GM18870 (cell line): ENCODE data around the gene GFRA1.
A peak's percentile ranks its signal among the peaks of the same experiment; 100 is the strongest.
"Not testable (repeated sequence)": the region's sequence is repeated elsewhere in the genome, so short reads cannot be mapped to it uniquely, and the experiment has no call there.

ENCODE experiments used
- ATAC-seq: cut with Tn5 transposase; IDR thresholded peaks from one replicate; pipeline ENCODE4 v1.9.1; 2021; ENCODE audit warnings: moderate library complexity; ENCODE audit not compliant: unreplicated experiment

GFRA1 gene

GRCh38 chr10:116043861-116044260, 229.1 kb downstream of the GFRA1 start:
- ATAC-seq, result no peak

GRCh38 chr10:116043304-116043703, 229.7 kb downstream of the GFRA1 start:
- no peak for ATAC-seq

DNA sequence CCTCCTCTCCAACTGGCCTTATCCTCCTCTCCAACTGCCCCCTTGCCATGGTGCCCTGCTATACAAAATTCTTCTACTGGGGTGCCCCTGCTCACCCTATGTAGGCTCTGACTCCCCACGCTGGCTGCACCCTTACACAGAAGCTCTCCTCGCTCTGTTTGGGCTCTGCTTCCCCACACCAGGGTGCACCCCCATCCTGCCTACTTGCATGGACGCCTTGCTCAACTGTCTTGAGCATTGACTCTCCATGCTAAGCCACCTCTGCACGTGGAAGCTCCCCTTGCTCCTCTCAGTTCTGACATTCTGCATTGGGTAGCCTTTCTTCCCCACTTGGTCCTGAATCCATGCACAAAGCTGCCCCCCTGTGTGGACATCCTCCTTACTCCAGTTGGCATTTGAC, 231.1 kb downstream of the GFRA1 start:
- no peak for ATAC-seq

DNA sequence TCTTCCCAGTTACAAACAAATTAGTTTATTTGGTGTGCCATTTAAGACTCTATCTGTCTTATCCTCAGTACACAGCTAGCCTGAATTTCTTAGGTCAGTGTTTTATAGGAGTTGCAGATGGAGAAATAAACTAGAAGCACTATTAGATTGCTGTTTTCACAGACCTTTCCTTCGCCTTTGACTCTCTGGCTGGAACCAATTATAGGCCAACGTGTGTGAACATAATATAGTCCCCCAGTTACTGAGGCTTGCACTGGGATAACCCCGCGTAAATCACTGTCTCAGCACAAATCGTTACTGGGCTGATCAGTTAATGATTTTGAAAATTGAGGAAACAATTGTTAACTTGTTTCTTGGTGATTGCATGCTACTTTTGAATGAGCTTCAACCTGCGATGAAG, 233.4 kb downstream of the GFRA1 start:
- no peak for ATAC-seq

GRCh38 chr10:116038259-116038658, 234.7 kb downstream of the GFRA1 start:
- ATAC-seq, result no peak

DNA sequence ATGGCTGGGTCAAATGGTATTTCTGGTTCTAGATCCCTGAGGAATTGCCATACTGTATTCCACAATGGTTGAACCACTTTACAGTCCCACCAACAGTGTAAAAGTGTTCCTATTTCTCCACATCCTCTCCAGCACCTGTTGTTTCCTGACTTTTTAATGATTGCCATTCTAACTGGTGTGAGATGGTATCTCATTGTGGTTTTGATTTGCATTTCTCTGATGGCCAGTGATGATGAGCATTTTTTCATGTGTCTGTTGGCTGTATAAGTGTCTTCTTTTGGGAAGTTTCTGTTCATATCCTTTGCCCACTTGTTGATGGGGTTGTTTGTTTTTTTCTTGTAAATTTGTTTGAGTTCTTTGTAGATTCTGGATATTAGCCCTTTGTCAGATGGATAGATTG, 237.6 kb downstream of the GFRA1 start:
- not testable (repeated sequence) for ATAC-seq

GRCh38 chr10:116030576-116030975, 242.4 kb downstream of the GFRA1 start:
- ATAC-seq, result no peak

DNA sequence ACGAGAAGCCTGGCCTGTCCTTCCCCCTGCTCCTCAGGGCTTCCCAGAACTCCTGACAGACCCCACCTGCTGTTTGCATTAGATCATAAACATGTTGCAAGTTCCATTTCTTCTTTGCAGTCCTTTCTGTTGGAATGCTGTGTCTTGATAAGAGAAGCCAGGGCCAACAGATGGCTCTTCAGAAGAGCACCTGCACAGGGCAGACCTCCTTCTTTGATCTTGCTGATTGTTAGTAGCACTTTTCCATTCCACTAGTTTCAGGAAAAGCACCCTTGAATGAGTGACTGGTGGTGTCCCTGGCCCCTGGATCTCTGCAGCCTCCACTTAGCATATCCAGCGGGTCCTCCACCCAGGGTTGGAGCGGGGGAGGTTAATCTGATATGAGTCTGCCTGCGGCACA, 243.2 kb downstream of the GFRA1 start:
- no peak for ATAC-seq

- no peak for ATAC-seq
Observed at GRCh38 chr10:116027355-116027754, 245.7 kb downstream of the GFRA1 start.

DNA sequence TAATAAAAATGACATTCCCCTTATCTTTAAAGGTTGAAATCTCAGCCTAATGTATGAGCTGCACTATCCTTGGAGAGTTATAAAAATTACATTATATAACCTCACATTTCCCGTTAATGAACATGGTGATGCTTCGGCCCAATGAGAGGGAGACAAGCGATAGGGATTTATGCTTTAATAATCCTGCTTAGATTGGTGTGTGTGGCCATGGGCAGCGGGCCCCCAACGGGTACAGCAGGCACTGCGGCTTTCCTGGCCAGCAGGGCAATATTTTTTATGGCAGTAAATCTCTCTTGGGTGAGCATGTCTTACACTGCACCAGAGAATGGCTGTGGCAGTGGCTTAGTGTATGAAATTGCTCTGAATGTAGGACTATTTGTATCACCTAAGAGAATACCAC, 246.3 kb downstream of the GFRA1 start:
- no peak for ATAC-seq

- no peak for ATAC-seq
Observed at GRCh38 chr10:116026315-116026714, 246.7 kb downstream of the GFRA1 start.

- ATAC-seq, result no peak
Observed at GRCh38 chr10:116024271-116024878, 248.6 kb downstream of the GFRA1 start.

DNA sequence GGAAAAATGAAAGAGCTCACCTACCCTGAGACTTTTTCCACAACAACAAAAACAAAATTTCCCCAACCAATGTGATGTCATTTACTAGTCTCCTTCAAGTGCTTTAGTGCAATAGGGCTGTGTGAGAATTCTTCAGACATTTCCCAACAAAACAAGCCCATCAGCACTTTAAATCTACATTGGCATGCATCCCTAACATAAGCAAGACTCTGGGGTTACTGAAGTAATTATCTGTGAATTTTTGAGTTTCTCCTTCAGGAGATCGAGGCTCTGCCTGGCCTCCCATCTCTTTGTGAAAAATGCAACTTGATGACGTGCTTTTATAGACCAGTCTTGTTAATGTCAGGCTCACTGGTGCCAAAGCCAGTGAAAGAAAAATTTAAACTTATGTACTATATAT, 255.6 kb downstream of the GFRA1 start:
- no peak for ATAC-seq

DNA sequence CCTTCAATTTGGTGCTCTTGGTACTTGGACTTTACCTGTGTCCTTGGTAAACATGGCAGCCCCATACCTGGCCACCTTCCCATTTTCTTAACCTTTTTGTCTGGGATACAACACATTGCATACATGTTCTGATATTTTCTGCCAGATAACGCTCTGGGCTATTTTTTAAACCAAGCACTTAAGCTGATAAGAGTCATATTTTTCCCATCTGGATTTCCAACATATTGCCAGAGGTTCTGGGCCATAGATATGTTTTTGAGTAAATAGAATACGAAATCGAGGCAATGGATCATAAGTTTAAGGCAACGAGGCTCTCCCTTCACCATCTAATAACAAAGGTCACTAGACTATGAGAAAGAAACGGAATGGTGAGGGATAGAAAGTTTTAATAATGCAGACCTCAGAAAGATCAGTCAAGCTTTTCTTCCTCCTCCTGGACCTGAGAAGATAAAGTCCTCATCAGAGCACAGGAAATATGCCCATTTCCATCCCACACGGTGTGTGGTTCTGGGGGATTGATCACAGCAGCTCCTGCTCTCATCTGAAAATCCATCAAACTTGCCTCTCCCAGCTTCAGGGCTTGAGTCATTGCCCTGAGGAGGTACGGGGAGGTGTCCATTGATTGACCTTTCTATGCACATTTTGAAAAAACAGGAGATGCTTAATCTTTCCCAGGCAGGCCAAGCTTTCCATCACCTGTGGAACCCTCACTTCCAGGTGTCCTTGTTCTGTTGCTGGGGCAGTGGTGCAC, 257.2 kb downstream of the GFRA1 start:
- ATAC-seq, result no peak

DNA sequence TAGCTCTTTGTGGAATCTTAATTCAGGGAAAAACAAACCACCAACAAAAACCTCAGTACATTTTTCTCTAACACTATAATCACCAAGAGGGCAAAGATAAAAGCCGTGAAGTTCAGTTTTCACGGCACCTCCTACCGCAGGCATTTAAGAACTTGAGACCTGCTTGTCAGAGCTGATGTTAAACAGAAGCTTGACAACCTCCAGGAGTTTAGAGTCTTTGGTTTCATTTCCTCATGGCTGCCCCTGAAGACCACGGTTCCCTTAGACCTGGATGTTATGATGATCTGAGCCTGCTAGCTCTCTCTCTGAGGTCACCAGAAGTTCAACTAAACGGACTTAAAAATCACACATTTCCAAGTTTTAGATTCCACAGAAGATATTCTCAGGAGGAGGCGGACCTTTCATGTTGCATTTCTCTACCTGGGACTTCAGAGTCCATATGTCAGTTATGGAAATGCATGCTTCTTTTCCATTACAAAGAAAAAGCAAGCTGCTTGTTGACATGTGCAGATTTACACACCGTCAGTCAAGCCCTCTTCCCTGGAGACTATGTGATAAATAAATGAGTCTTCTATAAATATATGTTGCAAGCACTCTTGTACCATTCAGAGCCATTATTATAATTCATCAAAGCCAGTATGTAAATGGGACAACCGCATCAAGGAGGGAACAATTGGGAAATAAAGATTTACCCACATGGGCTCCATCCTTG, 258.0 kb downstream of the GFRA1 start:
- peak; percentile 95 for ATAC-seq

DNA sequence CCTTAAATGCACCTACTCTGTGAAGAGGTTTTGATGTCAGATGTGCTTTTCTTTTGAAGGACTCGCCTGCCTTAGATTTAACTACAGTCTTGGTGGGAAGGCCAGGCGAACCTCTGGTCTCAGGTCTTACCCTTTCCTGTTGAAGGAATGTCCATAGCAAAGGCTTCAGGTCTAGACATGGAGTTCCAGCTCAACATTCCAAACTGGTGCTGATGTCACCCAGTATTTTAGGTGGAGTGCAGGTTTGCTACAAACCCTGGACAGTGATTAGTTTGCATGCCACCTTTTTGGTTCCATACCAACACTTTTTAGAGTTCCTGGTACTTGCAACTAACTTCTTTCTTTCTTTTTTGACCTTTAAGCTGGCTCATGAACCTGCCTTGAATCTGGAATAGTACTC, 258.7 kb downstream of the GFRA1 start:
- ATAC-seq, result no peak

DNA sequence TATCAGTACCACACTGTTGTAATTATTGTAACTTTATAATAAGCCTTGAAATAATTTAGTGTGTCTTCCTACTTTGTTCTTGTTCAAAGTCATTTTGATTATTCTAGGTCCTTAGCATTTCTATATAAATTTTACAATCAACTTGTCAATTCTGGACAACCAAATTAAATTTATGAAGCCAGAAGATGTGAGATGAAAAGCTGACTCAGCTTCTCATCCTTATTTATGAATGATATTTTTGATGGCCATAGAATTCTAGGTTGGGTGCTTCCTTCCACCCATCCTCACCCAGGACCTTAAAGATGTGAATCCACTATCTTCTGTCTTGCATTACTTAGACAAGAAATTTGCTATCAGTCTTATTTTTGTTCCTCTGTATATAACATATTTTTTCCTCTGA, 261.1 kb downstream of the GFRA1 start:
- no peak for ATAC-seq

DNA sequence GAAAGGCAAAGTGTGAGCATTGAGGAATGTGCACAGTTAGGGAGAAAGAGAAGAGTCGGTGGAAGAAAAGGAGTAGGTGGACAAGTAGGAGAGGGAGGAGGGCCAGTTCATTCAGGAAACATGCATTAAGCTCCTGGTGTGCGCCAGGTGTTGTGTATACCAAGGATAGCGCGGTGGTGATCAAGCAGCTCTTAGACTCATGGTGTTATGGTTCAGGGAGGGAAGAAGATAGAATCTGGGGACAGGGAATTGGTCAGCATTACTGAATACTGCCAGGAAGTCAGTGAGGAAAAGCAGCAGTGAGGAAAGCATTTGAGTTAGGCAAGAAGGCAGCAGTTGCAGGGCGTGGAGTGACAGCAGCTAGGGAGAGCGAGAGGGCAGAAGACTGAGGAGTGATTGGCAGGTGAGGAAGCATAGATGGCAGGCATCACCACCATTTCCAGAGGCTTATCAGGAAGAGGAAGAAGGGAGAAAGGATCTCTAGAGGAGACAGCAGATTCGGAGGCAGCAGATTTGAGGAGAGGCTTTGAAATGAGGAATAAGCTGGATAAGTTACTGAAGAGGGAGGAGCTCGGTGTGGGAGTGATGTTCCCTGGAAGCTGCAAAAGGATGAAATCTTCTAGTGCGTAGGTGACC, 265.6 kb downstream of the GFRA1 start:
- no peak for ATAC-seq
